Psoas muscle (tissue), 8 donors: ENCODE results near the gene FKBP2. TPM values are rescaled to one million over a fixed set of nuclear protein-coding genes. Genes with fewer than 3 reads are reported as not detected.

Source experiments
- ATAC-seq, 4 donors: fragments of 200-7000 bp; cut with Tn5 transposase; one replicate each; pipeline ENCODE4 v1.9.1; 2020; ENCODE audit warnings: moderate library complexity in 3 of 4, mild to moderate bottlenecking in 2 of 4
- DNase-seq, 2 donors: peaks; one replicate each; pipeline ENCODE4 v3.0.0-alpha.2; 2020
- H3K27ac ChIP-seq: fragments of 200-600 bp; one replicate; pipeline ENCODE4 v1.8.0; 2022
- H3K27me3 ChIP-seq, 3 donors: fragments of 200-600 bp in 1 of 3; one replicate each; pipeline versions ENCODE4 v1.6.1 to v1.8.0; 2013 to 2022; ENCODE audit warnings: low read length in 2 of 3, mild to moderate bottlenecking in 2 of 3, moderate library complexity in 1 of 3; ENCODE audit not compliant: insufficient read depth in 3 of 3
- H3K36me3 ChIP-seq, 2 donors: fragments of 200-600 bp in 1 of 2; one replicate each; pipeline versions ENCODE4 v1.6.1 to v1.8.0; 2013 to 2022; ENCODE audit warnings: low read depth in 1 of 2, mild to moderate bottlenecking in 1 of 2, moderate library complexity in 1 of 2; ENCODE audit not compliant: insufficient read depth in 1 of 2
- H3K4me1 ChIP-seq: fragments of 200-600 bp; one replicate; pipeline ENCODE4 v1.8.0; 2022
- H3K4me3 ChIP-seq: fragments of 200-600 bp; one replicate; pipeline ENCODE4 v1.8.0; 2022; ENCODE audit warnings: mild to moderate bottlenecking
- H3K9me3 ChIP-seq: fragments of 200-600 bp; one replicate; pipeline ENCODE4 v1.8.0; 2022
- WGBS, 3 donors: extraction: QIAGEN DNeasy Blood & Tissue Kit; methylation state at CpG; one replicate each; pipeline versions ENCODE4 v1.1.6 to v1.1.7; 2013; 5-methylcytosine and 5-hydroxymethylcytosine counted together
- intact Hi-C, 2 donors: fragments of 100-400 bp; cut with DNase I; formaldehyde crosslinking; loops; one replicate each; pipeline versions ENCODE4 v1.11.0 to v1.14.2; 2022
- polyA plus RNA-seq, 3 donors: library from polyadenylated mRNA; stranded (reverse); fragments of 200-250 nt; gene quantifications; one replicate each; pipeline ENCODE4 v1.2.3, GENCODE V29; 2013
- total RNA-seq, 4 donors: library from RNA; stranded (reverse); fragmentation: NEBNext Ultra II Directional in 2 of 4; extraction: Animal tissue kit (Norgen Biotek cat#: 25700) in 2 of 4; gene quantifications; one replicate each; pipeline versions ENCODE4 v1.2.1 to v1.2.4, GENCODE V29; 2021 to 2023
- TF ChIP-seq, protein P1 (sequence below): fragments of 200-600 bp; IDR thresholded peaks from one replicate; pipeline ENCODE4 v1.8.0; 2022; ENCODE audit warnings: antibody characterized with exemption
- donor health status: healthy with polysubstance abuse.
- donor health status: DM: no; HTN: no; CAD: no; lungs with moderate emphysema.
- donor health status: Bipolar disorder and iron deficiency.
- donor health status: healthy.
- donor health status: DM: yes; HTN: yes; CAD: no.
- donor health status: DM: no; HTN: no; CAD: no.
- donor health status: DM: no; HTN: no; CAD: no.
- donor health status: DM: yes; HTN: yes; CAD: no.

Gene FKBP2
- total and polyA plus RNA-seq, 7 donors, result 17.8 to 228 (median 26.6) TPM

DNA sequence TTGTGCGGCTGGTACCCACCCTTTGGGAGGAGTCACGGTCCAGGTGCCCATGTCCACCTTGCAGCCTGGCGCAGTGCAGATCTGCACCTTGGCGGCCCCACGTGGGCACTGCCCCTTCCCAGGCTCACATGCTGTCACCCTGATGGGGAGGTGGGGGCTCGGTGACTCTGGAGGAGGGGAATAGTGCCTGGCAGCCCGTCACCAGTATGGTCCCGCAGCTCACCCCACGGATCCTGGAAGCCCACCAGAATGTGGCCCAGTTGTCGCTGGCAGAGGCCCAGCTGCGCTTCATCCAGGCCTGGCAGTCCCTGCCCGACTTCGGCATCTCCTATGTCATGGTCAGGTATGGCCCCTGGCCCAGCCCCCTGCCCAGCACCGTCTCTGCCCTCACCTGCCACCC, 20.1 kb upstream of the FKBP2 start:
- H3K4me1 ChIP-seq, result peaks cover 24% of the 10 kb centered on the region
- DNase-seq (no peak), ATAC-seq (no peak)
- H3K36me3 ChIP-seq, result peaks cover 0 to 34% of the 10 kb centered on the region in 2 donors
- 57 to 77% (median 58%) methylated on average over 11 to 14 of the region's 14 CpGs for WGBS, 3 donors
- no peaks in the 10 kb centered on the region for H3K27me3 ChIP-seq
- intact Hi-C loops, result no loop called here
- H3K27ac ChIP-seq, result no peak overlapping the region
- H3K4me3 ChIP-seq, result no peak overlapping the region
- TF ChIP-seq, protein P1, sequence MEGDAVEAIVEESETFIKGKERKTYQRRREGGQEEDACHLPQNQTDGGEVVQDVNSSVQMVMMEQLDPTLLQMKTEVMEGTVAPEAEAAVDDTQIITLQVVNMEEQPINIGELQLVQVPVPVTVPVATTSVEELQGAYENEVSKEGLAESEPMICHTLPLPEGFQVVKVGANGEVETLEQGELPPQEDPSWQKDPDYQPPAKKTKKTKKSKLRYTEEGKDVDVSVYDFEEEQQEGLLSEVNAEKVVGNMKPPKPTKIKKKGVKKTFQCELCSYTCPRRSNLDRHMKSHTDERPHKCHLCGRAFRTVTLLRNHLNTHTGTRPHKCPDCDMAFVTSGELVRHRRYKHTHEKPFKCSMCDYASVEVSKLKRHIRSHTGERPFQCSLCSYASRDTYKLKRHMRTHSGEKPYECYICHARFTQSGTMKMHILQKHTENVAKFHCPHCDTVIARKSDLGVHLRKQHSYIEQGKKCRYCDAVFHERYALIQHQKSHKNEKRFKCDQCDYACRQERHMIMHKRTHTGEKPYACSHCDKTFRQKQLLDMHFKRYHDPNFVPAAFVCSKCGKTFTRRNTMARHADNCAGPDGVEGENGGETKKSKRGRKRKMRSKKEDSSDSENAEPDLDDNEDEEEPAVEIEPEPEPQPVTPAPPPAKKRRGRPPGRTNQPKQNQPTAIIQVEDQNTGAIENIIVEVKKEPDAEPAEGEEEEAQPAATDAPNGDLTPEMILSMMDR, result no peak
- H3K9me3 ChIP-seq, result no peaks in the 10 kb centered on the region

DNA sequence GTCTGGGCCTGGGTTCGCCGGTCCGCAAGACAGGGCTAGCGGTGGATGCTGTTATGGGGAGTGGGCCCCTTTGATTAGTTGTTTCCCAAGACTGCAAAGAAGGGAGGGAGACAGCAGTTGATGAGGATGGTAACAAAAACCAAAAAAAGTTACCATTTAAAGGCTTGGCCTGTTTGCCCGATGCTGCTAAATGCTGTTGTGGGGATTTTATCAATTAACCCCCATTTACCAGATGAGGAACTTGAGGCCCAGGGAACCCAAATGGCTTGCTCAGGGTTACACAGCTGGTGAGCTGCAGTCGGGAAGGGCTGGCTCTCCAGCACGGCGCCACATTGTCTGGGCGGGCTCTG, 18.3 kb upstream of the FKBP2 start:
- intact Hi-C loops, result no loop called here
- Histone ChIP-seq H3K36me3 (peaks cover 0 to 34% of the 10 kb centered on the region in 2 donors), H3K4me1 (peaks cover 35% of the 10 kb centered on the region), H3K27ac (peak overlapping the region; percentile 77), H3K4me3 (no peak overlapping the region), H3K27me3 (no peaks in the 10 kb centered on the region), H3K9me3 (no peaks in the 10 kb centered on the region)
- 58 to 67% (median 59%) methylated on average over 9 of the region's 9 CpGs for WGBS, 3 donors
- DNase-seq, result no peak
- ATAC-seq, result no peak
- TF ChIP-seq, protein P1, result no peak

DNA sequence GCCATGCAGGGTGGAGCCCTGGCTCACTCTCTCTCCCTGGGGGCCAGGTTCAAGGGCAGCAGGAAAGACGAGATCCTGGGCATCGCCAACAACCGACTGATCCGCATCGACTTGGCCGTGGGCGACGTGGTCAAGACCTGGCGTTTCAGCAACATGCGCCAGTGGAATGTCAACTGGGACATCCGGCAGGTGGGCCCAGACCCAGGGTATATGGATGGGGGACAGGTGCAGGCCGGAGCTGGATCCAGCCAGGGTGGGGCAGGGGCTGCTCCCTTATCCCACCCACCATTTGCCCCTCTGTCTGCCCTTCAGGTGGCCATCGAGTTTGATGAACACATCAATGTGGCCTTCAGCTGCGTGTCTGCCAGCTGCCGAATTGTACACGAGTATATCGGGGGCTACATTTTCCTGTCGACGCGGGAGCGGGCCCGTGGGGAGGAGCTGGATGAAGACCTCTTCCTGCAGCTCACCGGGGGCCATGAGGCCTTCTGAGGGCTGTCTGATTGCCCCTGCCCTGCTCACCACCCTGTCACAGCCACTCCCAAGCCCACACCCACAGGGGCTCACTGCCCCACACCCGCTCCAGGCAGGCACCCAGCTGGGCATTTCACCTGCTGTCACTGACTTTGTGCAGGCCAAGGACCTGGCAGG, 17.8 kb upstream of the FKBP2 start:
- H3K4me3 ChIP-seq, result no peak overlapping the region
- peaks cover 0 to 34% of the 10 kb centered on the region in 2 donors for H3K36me3 ChIP-seq
- intact Hi-C loops, result no loop called here
- WGBS, 3 donors, result 31 to 44% (median 37%) methylated on average over 24 of the region's 24 CpGs
- H3K27me3 ChIP-seq, result no peaks in the 10 kb centered on the region
- peak; percentile 50 to 68 for DNase-seq
- H3K27ac ChIP-seq, result peak overlapping the region; percentile 77
- H3K4me1 ChIP-seq, result peaks cover 40% of the 10 kb centered on the region
- TF ChIP-seq, protein P1, result no peak
- peak in 2 of 4 donors; percentile 14 to 36 for ATAC-seq
- H3K9me3 ChIP-seq, result no peaks in the 10 kb centered on the region

DNA sequence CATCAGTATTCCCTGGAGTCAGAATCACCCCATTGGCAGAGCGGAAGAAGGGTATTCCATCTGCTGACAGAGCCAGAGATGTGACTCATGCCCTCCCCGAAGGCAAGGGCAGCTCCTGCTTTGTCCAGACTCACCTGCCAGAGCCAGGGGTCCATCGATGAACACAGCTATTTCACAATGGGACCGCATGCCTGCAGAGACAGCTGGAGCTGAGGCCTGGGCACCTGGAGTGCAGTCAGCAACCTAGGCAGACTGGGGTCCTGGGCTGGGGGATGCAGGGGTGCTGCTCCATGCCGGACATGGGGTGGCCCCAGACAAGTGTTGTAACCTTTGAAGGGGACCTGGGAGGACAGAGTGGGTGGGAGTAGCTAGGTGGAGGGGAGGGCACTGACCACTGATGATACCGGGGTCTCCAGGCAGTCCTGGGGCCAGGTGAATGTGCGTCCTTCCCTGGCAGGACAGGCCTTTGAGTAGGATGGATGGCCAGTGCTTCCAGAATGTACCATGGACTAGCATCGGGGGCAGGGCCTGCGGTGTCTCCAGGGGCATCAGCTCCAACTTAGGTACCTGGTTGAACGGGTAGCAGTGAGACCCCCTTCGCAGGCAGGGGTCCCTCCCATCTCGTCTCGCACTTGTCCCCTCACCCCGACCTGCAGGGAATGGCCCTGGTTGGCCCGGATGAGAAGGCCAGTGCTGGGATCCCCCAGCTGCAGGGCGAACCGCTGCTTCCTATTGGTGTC, 16.6 kb upstream of the FKBP2 start:
- Histone ChIP-seq H3K4me3 (peak overlapping the region; percentile 74), H3K9me3 (no peaks in the 10 kb centered on the region), H3K27ac (peak overlapping the region; percentile 91), H3K36me3 (peaks cover 0 to 32% of the 10 kb centered on the region in 2 donors), H3K27me3 (no peaks in the 10 kb centered on the region), H3K4me1 (peaks cover 42% of the 10 kb centered on the region)
- intact Hi-C loops, result no loop called here
- TF ChIP-seq, protein P1, result no peak
- no peak for ATAC-seq
- no peak for DNase-seq
- 83 to 86% (median 83%) methylated on average over 17 of the region's 17 CpGs for WGBS, 3 donors
